G401 (cell line): ENCODE measurements around the gene FBXO21. TPM values are rescaled to one million over a fixed set of nuclear protein-coding genes. Genes with fewer than 3 reads are reported as not detected.
"Not testable (repeated sequence)": the region's sequence is repeated elsewhere in the genome, so short reads cannot be mapped to it uniquely, and the experiment has no call there.

Source experiments
- DNase-seq: peaks from one replicate; pipeline ENCODE4 v3.0.0-alpha.2; 2015; ENCODE audit warnings: low spot score
- in situ Hi-C: cut with HindIII; loops from 2 replicates; pipeline ENCODE4 v1.10.0; 2016; ENCODE audit warnings: low sequenced_read_pairs, mixed read lengths
- total RNA-seq: library from RNA; depleted of rRNA; stranded (reverse); fragments of >200 nt; shearing (Covaris generic); gene quantifications from 2 replicates; pipeline ENCODE4 v1.2.3, GENCODE V29; 2014

The FBXO21 gene
- total RNA-seq, 1 experiment from 2014 or later, result 58.9 TPM

- in situ Hi-C loops, result no loop called here
- no peak for DNase-seq
Measured at GRCh38 chr12:117207675-117208074, 17.4 kb upstream of the FBXO21 start.

DNA sequence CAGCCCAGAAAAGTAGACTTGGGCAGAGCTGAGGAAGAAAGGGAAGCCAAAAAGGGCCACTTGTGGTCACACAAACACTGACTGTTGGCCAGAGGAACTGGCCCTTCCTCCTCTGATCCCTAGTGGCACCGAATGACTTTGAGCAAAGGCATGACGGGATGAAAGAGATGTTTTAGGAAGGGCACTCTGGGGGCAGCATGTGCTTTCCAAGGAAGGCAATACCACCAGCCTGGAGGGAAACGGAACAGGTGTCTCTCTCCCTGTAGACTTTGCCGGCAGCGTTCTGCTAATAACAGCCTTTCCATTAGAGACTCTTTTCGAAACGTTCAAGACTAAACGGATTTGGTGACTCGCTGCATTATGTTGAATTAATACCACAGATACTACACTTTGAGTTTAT lies 12.3 kb upstream of the FBXO21 start:
- in situ Hi-C loops, result no loop called here
- DNase-seq, result no peak

- DNase-seq, result no peak
- in situ Hi-C loops, result no loop called here
Measured at GRCh38 chr12:117202033-117202432, 11.8 kb upstream of the FBXO21 start.

DNA sequence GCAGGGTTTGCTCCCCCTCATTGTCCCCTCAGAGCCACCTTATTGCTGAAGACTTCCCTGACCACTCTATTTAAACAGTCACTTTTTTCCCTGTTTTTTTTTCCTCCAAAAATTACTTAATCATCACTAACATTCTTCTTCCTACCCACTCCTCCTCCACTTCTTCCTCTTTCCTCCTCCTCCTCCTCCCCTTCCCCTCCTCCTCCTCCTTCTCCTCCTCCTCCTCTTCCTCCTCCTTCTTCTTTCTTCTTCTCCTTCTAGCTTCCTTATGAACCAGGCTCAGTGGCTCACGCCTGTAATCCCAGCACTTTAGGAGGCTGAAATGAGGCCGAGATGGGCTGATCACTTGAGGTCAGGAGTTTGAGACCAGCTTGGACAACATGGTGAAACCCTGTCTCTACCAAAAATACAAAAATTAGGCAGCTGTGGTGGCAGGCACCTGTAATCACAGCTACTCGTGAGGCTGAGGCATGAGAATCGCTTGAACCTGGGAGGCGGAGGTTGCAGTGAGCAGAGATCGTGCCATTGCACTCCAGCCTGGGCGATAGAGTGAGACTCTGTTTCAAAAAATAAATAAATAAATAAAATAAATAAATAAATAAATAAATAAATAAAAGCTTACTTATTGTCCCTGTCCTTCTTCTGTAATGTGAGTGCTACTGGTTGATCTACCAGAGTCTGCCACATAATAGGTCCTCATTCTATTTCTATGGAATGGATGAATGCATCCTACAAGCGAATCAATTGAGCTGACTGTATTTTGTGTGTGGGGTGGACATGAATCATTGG lies 9.9 kb upstream of the FBXO21 start:
- DNase-seq, in situ Hi-C loops: not testable (repeated sequence)

DNA sequence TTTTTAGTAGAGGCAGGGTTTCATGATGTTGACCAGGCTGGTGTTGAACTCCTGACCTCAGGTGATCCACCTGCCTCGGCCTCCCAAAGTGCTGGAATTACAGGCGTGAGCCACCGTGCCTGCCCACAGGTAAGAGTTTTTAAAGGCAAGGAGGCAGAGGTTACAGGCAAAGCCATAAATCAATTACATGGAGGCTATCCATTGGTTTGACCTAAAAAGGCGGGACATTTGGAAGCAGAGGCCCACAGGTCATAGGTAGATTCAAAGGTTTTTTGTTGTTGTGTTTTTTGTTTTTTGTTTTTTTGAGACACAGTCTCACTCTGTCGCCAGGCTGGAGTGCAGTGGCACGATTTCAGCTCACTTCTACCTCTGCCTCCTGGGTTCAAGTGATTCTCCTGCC lies 6.1 kb upstream of the FBXO21 start:
- DNase-seq, in situ Hi-C loops: not testable (repeated sequence)

- DNase-seq, in situ Hi-C loops: not testable (repeated sequence)
Measured at GRCh38 chr12:117195027-117195426, 4.8 kb upstream of the FBXO21 start.

- DNase-seq, result no peak
- in situ Hi-C loops, result no loop called here
Measured at GRCh38 chr12:117193903-117194302, 3.6 kb upstream of the FBXO21 start.

- in situ Hi-C loops, DNase-seq: not testable (repeated sequence)
Measured at GRCh38 chr12:117192581-117192980, 2.3 kb upstream of the FBXO21 start.

- DNase-seq, result no peak
- in situ Hi-C loops, result no loop called here
Measured at GRCh38 chr12:117192057-117192456, 1.8 kb upstream of the FBXO21 start.

GRCh38 chr12:117189725-117190209 lies 503 bp downstream of the FBXO21 start:
- DNase-seq, result peak; percentile 39
- in situ Hi-C loops, result no loop called here

DNA sequence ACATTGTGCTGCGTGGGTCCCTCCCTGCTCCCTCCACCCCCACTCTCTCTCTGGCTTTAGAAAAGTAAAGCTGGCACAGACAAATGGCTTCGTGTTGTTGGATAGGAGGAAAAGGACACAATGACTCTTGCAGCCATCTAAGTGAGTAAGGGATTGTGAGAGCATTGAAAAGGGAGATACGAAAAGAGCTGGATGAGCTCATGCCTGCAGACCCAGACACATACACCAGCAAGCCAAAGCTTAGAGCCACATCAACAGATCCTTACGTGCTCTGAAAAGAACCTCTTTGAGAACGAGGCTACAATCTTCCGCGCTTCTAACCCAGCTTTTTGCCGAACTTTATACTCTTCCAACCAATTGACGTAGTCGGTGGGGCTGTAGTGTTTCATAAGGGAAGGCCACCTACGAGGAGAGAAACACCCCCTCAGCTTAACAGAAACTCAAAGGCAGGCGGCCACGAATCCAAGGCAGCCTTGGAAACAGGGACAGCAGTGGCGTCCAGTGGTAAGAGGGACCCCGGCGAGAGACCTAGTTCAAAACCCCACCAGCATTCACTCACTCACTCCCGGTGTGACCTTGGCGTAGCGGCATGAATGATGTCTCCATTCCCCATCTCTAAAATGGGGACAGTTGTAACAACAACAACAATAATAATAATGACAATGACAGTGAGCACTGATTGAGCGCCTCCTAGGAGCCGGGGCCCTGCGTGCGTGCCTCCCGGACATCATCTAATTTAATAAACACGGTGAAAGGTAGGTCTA lies 1.1 kb downstream of the FBXO21 start:
- peak; percentile 59 for DNase-seq
- in situ Hi-C loops, result no loop called here

DNA sequence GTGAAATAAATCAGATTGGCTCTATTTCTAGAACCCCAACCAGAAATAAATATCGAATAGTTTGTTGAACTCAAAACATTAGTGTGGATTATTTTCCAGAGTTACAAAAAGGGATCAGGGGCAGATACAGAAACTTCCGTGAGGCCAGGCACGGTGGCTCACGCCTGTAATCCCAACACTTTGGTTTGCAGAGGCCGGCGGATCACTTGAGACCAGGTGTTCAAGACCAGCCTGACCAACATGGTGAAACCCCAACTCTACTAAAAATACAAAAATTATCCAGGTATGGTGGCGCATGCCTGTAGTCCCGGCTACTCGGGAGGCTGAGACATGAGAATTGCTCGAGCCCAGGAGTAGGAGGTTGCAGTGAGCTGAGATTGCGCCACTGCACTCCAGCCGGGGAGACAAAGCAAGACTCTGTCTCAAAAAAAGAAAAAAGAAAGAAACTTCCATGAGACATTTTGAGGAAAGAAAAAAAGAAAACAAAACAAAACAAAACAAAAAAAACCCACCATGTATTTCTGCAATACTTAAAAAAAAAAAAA lies 2.1 kb downstream of the FBXO21 start:
- in situ Hi-C loops, result no loop called here
- DNase-seq, result no peak

GRCh38 chr12:117187421-117187820 lies 2.8 kb downstream of the FBXO21 start:
- peak; percentile 25 for DNase-seq
- in situ Hi-C loops, result no loop called here

DNA sequence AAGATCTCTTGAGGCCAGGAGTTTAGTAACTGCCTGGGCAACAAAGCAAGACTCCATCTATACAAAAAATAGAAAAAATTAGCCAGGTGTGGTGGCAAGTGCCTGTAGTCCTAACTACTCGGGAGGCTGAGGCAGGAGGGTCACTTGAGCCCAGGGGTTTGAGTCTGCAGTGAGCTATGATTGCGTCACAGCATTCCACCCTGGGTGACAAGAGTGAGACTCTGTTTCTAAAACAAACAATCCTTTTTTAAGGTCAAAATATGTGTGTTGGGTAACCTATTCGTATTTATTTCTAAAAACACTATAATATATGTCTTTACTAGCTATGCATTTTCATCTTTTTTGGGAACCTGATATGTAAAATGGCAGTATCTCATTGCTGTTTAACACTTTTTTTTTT lies 7.4 kb downstream of the FBXO21 start:
- no peak for DNase-seq
- in situ Hi-C loops, result no loop called here

- in situ Hi-C loops, DNase-seq: not testable (repeated sequence)
Measured at GRCh38 chr12:117181468-117181843, 8.8 kb downstream of the FBXO21 start.

GRCh38 chr12:117180758-117181467 lies 9.4 kb downstream of the FBXO21 start:
- in situ Hi-C loops, result no loop called here
- no peak for DNase-seq

GRCh38 chr12:117178745-117179144 lies 11.5 kb downstream of the FBXO21 start:
- in situ Hi-C loops, result no loop called here
- no peak for DNase-seq

GRCh38 chr12:117178301-117178700 lies 12.0 kb downstream of the FBXO21 start:
- no peak for DNase-seq
- in situ Hi-C loops, result no loop called here

DNA sequence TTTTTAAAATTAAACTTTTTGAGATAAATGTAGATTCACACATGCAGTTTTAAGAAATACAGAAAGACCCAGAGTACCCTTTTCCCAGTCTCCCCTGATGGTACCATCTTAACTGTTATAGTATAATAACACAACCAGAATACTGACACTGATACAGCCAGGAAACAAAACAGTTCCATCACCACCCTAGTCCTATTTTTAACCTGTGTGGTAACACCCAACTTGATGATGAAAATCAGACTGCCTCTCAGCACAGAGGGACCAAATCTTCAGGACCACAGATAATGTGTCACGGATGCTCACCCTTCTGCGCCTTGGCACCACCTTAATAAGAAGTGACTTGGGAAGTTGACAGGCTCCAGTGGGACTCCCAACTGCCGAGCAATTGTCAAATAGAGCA lies 18.1 kb downstream of the FBXO21 start:
- in situ Hi-C loops, result no loop called here

More for the DNA sequence above, 18.1 kb downstream of the FBXO21 start:
- DNase-seq, result no peak
